NOMO-1 (cell line): ENCODE results near the gene TP63.
"Not testable (repeated sequence)": the region's sequence is repeated elsewhere in the genome, so short reads cannot be mapped to it uniquely, and the experiment has no call there.

Experiments used
- DNase-seq, 2 experiments: peaks; one replicate each; lab custom pipeline; 2025; ENCODE audit not compliant: unreplicated experiment in 2 of 2; lab: John Stamatoyannopoulos, UW

Gene TP63

DNA sequence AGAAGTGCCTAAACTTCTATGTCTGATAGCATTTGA is at the start of gene TP63:
TSS of gene TP63 (plus strand) at position 17 of the 36 bp plus-strand sequence. CDS start 127 bp downstream, outside the sequence.
- no peak for DNase-seq

- no peak for DNase-seq
Measured at GRCh38 chr3:189582179-189582578, 49.0 kb upstream of the TP63 start.

DNA sequence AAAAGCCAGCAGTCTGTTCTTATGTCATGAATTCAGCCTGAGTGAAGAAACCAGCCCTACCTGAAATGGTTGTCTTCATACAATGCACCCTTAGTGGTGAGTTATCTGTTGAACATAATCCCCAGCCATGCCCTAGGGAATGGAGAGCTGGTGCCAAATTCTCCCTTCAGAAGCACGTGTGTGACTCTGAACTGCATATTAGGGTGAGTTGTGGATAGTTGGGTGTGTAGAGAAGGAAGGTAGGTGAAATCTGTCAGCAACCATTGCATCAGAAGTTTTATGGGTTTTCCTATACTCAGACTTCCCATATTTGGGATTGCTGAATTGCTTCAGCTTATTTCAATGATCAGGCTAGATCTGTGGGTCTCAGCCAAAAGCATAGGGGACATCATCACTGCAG is 46.5 kb upstream of the TP63 start:
- no peak for DNase-seq

DNA sequence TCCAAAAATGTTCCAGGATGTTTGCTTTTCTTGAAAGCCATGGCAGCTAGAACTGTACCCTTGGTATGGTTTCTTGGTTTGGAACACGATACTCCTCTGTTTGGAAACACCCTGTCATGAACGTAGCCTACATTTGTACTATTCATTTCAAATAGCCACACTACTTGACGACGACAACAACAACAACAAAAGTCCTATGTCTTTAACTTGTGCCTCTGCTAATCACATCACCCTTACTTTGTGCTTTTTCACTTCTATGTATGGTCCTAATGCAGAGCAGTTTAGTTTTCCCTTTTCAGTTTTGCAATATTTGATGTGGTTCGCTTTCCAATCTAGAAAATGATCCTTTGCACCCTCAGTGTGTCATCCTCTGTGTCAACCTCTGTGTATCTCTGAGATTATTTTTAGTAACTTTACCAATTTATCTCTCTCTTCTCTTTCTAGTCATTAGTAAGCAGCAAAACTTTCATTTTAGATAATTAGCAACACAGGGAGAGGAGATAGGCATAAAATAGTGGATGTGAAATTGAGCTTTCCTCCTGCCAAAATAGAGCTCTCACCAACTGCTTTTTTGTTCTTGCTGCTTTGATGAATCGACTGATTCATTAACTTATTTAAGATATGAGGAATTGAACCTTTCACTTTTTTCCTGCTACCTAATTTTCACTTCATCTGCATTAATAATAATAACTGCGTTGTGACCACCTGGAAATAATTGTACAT is 44.1 kb upstream of the TP63 start:
- no peak for DNase-seq

DNA sequence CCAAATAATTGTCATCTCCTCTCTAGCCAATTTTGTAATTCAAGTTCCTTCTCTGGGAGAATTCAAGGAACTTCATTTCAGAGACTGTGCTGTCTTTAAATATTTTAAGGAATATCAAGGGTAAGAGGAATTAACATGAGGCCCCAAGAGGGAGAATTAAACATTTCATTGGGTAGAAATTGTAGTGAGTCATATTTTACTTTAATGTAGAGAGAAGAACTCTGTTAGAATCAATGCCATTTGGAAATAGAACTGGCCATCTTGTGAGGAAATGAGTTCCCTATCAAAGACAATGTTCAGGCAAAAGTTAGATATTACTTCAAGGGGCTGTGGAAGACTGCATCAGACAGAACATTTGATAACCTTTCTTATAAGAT is 43.5 kb upstream of the TP63 start:
- no peak for DNase-seq

DNA sequence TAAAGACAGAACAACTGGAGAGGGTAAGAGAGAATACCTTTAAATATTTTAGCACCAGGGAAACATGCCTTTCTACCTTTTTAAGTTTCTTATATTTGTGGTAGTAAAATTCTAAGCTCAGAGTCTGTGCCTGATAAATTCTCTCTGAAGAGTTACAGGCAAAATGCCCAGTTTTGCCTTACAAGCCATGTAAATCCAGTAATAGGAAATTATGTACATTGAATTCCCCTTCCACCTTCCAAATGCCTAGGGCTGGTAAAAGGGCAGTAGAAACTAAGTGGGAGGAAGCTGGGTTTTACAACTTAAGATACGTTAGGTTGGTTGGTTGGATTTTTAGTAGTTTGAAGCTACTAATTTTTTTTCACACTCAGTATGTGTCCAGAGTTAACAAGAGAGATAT is 43.1 kb upstream of the TP63 start:
- no peak for DNase-seq

DNA sequence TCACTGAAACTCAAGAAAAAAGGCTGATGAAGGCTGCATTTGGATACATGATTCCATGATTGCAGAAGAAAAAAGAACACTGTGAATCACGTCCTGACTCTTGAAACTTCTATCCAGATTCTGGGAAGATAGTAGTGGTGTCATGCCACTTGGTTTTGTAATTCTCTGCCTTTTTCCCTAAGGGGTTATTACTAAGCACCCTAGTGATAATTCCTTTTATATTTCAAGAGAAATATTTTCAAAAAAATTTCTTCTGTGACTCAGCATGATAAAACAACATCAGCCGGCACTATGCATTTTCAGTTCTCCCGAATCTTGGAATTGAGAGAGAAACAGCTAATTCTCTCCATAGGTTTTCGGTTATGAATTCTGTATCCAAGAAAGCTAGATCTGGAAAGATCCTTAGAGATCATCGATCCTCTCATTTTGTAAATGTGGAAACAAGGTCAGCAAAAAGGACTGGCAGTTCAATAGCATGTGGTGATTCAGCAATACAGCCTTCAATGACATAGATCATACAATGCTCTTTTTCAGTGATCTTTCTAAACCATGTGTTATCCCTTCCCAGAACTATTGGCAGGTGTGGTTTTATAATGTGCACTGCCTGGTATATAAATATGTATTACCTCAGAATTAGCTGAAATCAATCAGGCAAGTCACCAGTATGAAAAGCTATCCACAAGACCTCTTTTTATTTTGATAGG is 42.6 kb upstream of the TP63 start:
- DNase-seq: no peak

DNA sequence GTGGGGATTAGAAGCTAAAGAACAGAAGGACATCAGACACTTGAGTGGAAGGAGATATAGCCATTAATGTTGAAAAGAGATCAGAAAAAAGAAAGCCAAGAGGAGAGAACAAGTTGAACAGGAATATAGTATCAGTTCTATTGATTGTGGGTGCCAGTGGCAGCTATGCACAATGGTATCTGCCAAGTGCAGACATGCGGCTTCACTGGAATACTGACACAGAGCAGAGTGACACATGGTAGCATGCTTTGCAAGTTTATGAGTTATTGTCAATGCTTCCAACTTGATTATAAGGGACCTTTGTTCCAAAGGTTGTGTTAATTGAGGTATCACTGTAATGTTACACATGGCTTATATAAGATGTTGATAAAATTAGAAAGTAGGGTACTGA is 42.0 kb upstream of the TP63 start:
- DNase-seq: no peak

DNA sequence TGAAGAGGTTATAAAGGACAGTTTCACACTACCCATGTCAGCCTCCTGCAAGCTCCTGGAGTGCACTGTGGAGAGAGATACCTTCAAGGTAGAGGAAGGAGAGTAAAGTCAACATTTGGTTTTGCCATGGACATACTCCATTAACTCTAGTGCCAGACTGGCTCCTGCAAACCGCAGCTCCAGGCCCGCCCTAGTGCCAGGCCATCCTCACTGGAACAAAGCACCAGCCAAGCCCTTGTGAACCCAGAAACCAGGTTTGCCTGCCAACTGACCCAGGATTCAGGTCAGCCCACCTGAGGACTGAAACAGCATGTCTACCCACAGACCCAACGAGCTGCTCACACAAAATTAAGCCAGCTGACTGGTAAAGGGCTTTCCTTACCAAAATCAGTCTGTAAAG is 41.0 kb upstream of the TP63 start:
- no peak for DNase-seq

GRCh38 chr3:189593581-189593980 is 37.6 kb upstream of the TP63 start:
- peak in 1 of 2 experiments; percentile 41 for DNase-seq

- not testable (repeated sequence) for DNase-seq
Measured at GRCh38 chr3:189596078-189596979, 34.9 kb upstream of the TP63 start.

- no peak for DNase-seq
Measured at GRCh38 chr3:189597918-189598317, 33.3 kb upstream of the TP63 start.

DNA sequence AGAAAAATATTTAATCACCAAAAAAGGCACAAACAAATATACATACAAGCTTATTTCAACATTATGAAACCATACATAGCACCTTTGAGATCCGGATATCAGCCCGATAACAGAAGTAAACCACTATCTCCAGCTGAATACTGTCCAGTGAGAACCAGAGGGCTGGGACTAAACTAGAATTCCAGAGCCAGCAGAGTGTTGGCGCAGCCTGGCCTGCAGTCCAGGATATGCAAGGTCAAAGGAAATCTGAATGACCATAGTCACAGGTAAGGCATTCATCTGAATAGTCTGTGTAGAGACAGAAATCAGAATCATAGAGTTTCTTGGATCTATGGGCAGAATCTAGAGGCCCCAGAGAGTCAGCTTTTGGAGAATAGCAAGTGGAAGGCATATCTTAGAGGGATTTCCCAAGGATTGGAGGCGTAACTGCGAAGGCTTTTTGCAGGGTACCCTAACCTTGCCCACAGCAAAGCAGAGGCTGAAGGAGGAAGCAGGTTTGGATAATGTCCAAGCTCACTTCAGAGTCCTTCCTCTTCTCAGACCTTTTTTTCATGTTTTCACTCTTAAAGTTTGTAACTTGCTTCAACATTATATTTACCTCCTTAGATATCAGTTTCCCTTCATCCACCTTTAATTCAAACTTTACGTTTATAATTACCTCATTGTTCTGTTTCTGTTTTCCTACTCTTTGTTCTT is 32.5 kb upstream of the TP63 start:
- peak; percentile 22 to 70 for DNase-seq

DNA sequence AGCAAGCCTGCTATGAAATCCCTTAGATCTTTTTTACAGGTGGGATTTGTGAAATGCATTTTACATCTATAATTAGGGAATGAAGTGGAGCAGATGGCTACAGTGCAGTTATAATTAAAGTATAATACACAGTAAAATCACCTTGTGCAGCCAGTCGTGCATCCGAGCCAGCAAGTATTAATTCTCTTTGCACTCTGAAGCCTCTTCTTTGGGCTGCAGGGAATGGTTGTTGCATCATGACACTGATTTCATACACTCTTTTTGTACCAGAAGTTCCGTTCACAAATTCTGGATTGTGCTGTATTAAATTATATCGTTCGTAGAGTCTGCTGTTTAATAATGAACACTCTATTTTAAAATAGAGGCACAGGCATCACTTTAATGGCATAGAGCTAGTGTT is 28.7 kb upstream of the TP63 start:
- DNase-seq: no peak

DNA sequence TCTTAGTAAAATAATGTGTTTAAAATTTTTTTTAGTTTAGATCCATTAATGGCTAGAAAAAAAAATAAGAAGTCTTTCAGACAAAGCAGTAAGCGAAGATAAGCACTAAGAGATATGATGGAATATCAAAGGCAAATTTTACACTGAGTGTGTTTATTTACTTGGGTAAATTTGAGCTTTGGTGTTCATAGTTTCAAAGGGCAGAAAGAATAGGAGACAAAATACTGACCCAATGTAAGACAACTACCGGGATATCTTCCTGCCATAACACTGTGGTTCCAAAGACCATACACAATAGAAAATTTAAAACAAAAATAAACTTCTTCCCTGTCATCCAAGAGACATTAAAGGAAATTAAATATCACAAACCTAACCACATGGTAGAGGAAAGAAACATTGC is 25.5 kb upstream of the TP63 start:
- DNase-seq: no peak

- DNase-seq: no peak
Measured at GRCh38 chr3:189606774-189607173, 24.4 kb upstream of the TP63 start.

GRCh38 chr3:189612641-189613040 is 18.5 kb upstream of the TP63 start:
- not testable (repeated sequence) for DNase-seq

DNA sequence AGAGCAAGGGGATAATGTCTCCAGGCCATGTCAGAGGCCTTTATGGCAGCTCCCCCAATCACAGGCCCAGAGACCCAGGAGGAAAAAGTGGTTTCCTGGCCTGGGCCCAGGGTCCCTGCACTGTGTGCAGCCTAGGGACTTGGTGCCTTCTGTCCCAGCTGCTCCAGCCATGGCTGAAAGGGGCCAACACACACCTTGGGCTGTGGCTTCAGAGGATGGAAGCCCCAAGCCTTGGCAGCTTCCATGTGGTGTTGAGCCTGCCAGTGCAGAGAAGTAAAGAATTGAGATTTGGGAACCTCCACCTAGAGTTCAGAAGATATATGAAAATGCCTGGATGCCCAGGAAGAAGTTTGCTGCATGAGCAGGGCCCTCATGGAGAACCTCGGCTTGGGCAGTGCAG is 18.1 kb upstream of the TP63 start:
- no peak for DNase-seq

DNA sequence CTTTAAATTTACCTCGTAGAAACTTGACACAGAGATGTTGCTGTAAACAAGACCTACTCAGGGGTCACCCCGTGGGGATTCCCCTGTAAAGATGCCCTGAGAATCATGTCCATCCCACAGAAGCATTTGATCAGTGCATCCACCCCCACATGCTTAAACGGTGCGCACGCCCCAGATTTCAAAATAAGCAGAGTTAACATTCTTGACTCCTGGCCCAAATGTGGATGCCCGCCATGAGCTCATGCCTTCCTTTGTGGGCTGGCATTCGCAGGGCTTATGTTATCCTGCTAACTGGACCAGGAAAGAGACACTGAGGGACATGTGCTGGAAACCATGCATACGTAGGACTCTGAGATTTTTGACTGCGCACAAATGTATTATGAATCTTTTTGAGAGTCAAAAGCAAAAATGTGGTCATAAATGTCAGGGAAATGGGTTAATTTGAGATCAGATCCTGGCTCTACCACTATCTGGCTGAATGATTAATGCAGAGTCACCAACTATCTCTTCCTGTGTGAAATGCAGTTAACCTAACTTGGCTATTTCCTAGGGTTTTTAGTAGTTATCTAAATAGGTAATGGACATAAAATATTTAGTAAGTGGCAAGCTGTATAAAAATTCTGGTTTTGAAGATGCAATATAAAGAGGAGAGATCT is 9.1 kb upstream of the TP63 start:
- no peak for DNase-seq

- DNase-seq: peak; percentile 71 to 90
Measured at GRCh38 chr3:189622629-189623028, 8.6 kb upstream of the TP63 start.

DNA sequence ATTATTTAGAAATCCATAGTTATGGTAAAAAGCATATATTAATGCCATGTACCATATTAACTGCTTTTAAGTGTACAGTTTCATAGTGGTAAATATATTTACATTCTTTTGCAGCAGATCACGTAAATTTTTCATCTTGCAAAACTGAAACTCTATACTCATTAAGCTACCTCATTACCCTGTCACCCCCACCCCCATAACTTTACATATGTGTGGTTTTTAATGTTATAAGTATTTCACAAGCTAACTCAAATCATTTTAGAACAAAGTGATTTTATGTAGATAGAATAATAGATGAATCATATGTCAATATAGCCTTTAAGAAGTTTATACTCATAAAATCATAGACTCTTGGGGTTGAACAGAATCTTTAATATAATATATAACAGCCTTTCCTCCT is 7.1 kb upstream of the TP63 start:
- no peak for DNase-seq
